ENCODE measurements around the gene MAPKBP1.

DNA sequence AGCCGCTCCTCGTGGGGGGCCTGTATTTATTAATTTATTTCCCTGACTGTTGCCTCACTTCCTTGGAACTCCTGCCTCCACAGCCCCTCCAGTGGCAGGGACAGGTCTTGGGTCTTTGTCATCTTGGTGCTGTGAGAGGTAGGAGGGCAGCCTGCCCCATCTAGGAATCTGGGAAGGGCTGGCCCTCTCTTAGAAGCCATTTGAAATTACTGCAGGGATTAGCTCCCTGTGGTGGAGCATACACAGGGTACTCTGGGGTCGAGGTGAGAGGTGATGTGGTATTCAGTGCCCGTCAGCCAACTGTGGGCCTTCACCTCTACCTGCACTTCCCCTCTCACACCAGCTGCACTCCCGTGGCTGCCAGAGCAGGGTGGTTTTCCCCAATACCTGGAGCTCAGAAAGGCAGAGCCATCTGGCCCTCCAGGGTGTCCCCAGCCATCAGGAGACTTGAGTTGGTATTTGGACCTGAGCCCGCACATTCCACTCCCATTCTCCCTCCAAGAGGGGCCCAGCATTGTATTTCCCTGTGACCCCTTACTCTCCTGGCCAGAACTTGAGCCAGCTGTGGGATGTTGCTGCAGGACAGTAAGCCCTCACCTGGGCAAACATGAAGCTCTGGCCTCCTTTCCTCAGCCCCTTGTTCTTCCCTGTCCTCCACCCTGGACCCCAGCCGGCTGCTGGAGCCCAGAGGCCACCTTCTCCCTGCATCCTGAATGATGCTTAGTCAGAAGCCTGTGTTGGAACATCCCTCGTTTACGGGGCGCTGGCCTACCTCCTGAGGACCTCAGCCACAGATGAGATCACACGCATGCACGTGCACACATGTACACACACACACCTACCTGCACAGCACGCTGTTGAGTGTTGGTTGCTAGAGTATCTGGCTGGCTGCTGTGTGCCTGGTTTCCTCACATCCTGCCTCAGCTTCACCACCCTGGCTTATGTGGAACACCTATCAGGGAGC is 51.6 kb downstream of the MAPKBP1 start:
- TF ChIP-seq TAF1 (IDR thresholded peaks at IDR 0.05; ENCODE audit: low read depth, low read length) (no peak), EGR1 (IDR thresholded peaks at IDR 0.05; ENCODE audit: borderline replicate concordance, low read depth, low read length) (no peak), RAD21 (IDR thresholded peaks at IDR 0.05 in 1 of 2, conservative IDR thresholded peaks at IDR 0.05 in 1 of 2; ENCODE audit: low read depth in 2 of 2, low read length in 2 of 2) (no peak), POLR2A (IDR thresholded peaks at IDR 0.05; ENCODE audit: control extremely low read depth in 1 of 2, low read depth in 2 of 2, low read length in 2 of 2) (no peak), EP300 (IDR thresholded peaks at IDR 0.05; ENCODE audit: borderline replicate concordance in 1 of 2, low read depth in 2 of 2, low read length in 2 of 2) (no peak), CHD2 (IDR thresholded peaks at IDR 0.05; ENCODE audit: low read length) (no peak), EZH2 (IDR thresholded peaks at IDR 0.05; ENCODE audit: low read depth, low read length, severe bottlenecking) (no peak), ZNF274 (IDR thresholded peaks at IDR 0.05; ENCODE audit: borderline replicate concordance, extremely low read depth, low read length) (no peak), POLR2AphosphoS5 (IDR thresholded peaks at IDR 0.05; ENCODE audit: low read depth, low read length) (no peak), MAX (IDR thresholded peaks at IDR 0.05) (no peak), ATF2 (IDR thresholded peaks at IDR 0.05; ENCODE audit: low read length) (no peak)
- TF ChIP-seq, protein P1, sequence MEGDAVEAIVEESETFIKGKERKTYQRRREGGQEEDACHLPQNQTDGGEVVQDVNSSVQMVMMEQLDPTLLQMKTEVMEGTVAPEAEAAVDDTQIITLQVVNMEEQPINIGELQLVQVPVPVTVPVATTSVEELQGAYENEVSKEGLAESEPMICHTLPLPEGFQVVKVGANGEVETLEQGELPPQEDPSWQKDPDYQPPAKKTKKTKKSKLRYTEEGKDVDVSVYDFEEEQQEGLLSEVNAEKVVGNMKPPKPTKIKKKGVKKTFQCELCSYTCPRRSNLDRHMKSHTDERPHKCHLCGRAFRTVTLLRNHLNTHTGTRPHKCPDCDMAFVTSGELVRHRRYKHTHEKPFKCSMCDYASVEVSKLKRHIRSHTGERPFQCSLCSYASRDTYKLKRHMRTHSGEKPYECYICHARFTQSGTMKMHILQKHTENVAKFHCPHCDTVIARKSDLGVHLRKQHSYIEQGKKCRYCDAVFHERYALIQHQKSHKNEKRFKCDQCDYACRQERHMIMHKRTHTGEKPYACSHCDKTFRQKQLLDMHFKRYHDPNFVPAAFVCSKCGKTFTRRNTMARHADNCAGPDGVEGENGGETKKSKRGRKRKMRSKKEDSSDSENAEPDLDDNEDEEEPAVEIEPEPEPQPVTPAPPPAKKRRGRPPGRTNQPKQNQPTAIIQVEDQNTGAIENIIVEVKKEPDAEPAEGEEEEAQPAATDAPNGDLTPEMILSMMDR (IDR thresholded peaks at IDR 0.05; ENCODE audit: control extremely low read depth in 1 of 3, insufficient read depth in 1 of 3, low read depth in 1 of 3, low read length in 3 of 3), result no peak

All from H1 (cell line).